Skeletal muscle tissue (tissue), 4 donors: ENCODE data around the gene ZNF689. TPM values are rescaled to one million over a fixed set of nuclear protein-coding genes. Genes with fewer than 3 reads are reported as not detected.
A peak's percentile ranks its signal among the peaks of the same experiment; 100 is the strongest.

Source experiments
- H3K27ac ChIP-seq: one replicate; pipeline ENCODE4 v1.7.0; 2013; ENCODE audit warnings: mild to moderate bottlenecking, low read depth, low read length, inconsistent platforms
- H3K27me3 ChIP-seq, 3 donors: one replicate each; pipeline ENCODE4 v1.7.0; 2013; ENCODE audit warnings: low read length in 3 of 3; ENCODE audit not compliant: control insufficient read depth in 3 of 3, insufficient read depth in 3 of 3
- H3K36me3 ChIP-seq, 3 donors: one replicate each; pipeline ENCODE4 v1.7.0; 2013; ENCODE audit warnings: low read length in 3 of 3; ENCODE audit not compliant: control insufficient read depth in 3 of 3, insufficient read depth in 3 of 3
- H3K4me1 ChIP-seq, 3 donors: one replicate each; pipeline ENCODE4 v1.7.0; 2013; ENCODE audit warnings: low read length in 3 of 3, mild to moderate bottlenecking in 3 of 3; ENCODE audit not compliant: control insufficient read depth in 3 of 3, insufficient read depth in 3 of 3
- H3K4me3 ChIP-seq, 3 donors: one replicate each; pipeline ENCODE4 v1.7.0; 2013; ENCODE audit warnings: low read length in 3 of 3
- H3K9ac ChIP-seq, 3 donors: one replicate each; pipeline ENCODE4 v1.7.0; 2013; ENCODE audit warnings: low read length in 3 of 3, mild to moderate bottlenecking in 3 of 3, moderate library complexity in 2 of 3, low read depth in 1 of 3
- H3K9me3 ChIP-seq, 3 donors: one replicate each; pipeline ENCODE4 v1.7.0; 2013; ENCODE audit warnings: low read length in 3 of 3; ENCODE audit not compliant: control insufficient read depth in 3 of 3
- total RNA-seq: library from RNA; depleted of rRNA; stranded (reverse); fragments of >200 nt; gene quantifications from one replicate; pipeline ENCODE4 v1.2.3, GENCODE V29; 2014
- donor health status: Osteomylitis.

The ZNF689 gene
- total RNA-seq, 1 donor from 2014 or later: 4.7 TPM

GRCh38 chr16:30582611-30583340 lies 27.4 kb downstream of the ZNF689 start:
- peaks cover 20 to 38% (median 25%) of the 10 kb centered on the region in 3 donors for H3K36me3 ChIP-seq
- peaks cover 11 to 15% (median 11%) of the 10 kb centered on the region in 3 donors for H3K4me1 ChIP-seq
- no peaks in the 10 kb centered on the region for H3K27me3 ChIP-seq
- no peak overlapping the region for H3K4me3 ChIP-seq
- no peaks in the 10 kb centered on the region for H3K9me3 ChIP-seq
- H3K9ac ChIP-seq: no peak overlapping the region
- H3K27ac ChIP-seq: no peak overlapping the region

DNA sequence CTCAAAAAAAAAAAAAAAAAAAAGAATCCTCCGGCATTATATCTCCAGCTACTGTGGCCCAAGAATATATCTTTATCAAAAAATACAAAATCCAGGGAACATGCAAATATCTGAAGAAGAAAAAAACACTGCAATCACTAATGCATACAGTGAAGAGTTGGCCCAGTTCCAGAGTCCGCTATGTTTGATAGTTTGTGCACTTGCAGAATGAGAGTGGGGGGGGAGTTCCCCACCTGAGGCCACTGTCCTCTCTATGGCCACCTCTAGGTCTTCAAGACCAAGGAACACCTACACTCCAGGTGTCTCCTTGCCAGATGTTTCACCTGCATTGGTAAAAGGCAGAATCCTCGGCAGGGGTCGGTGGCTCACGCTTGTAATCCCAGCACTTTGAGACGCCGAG lies 28.7 kb downstream of the ZNF689 start:
- no peaks in the 10 kb centered on the region for H3K27me3 ChIP-seq
- H3K4me3 ChIP-seq: no peak overlapping the region
- H3K27ac ChIP-seq: no peak overlapping the region
- peaks cover 11 to 15% (median 11%) of the 10 kb centered on the region in 3 donors for H3K4me1 ChIP-seq
- H3K9ac ChIP-seq: no peak overlapping the region
- peaks cover 18 to 34% (median 25%) of the 10 kb centered on the region in 3 donors for H3K36me3 ChIP-seq
- no peaks in the 10 kb centered on the region for H3K9me3 ChIP-seq

DNA sequence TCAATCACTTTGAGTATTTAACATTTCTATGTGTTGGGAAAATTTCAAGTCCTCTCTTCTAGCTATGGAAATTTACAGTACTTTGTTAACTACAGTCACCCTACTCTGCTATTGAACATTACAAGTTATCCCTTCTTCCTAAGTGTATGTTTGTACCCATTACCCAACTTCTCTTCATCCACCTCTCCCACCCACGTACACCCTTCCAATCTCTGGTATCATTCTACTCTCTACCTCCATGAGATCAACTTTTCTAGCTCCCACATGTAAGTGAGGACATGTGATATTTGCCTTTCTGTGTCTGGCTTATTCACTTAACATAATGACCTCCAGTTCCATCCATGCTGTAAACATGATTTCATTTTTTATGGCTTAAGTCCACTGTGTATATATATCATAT lies 35.5 kb downstream of the ZNF689 start:
- H3K27ac ChIP-seq: no peak overlapping the region
- peaks cover 16 to 24% (median 23%) of the 10 kb centered on the region in 3 donors for H3K4me1 ChIP-seq
- peaks cover 3 to 13% (median 5%) of the 10 kb centered on the region in 3 donors for H3K36me3 ChIP-seq
- H3K9me3 ChIP-seq: no peaks in the 10 kb centered on the region
- H3K9ac ChIP-seq: no peak overlapping the region
- H3K27me3 ChIP-seq: no peaks in the 10 kb centered on the region
- H3K4me3 ChIP-seq: no peak overlapping the region

GRCh38 chr16:30571445-30572322 lies 38.5 kb downstream of the ZNF689 start, which contains the start of gene ZNF688:
TSS of gene ZNF688 (minus strand) at chr16:30571714. CDS start at chr16:30571629, 85 bp downstream.
- peak within 1 kb of the TSS; percentile 93 for H3K27ac ChIP-seq
- H3K9ac ChIP-seq: peak within 1 kb of the TSS; percentile 97
- no peaks in the 10 kb centered on the region for H3K9me3 ChIP-seq
- no peaks in the 10 kb centered on the region for H3K36me3 ChIP-seq
- peak within 1 kb of the TSS; percentile 88 to 92 (median 91) for H3K4me3 ChIP-seq
- H3K27me3 ChIP-seq: no peaks in the 10 kb centered on the region
- peaks cover 16 to 24% (median 23%) of the 10 kb centered on the region in 3 donors for H3K4me1 ChIP-seq

DNA sequence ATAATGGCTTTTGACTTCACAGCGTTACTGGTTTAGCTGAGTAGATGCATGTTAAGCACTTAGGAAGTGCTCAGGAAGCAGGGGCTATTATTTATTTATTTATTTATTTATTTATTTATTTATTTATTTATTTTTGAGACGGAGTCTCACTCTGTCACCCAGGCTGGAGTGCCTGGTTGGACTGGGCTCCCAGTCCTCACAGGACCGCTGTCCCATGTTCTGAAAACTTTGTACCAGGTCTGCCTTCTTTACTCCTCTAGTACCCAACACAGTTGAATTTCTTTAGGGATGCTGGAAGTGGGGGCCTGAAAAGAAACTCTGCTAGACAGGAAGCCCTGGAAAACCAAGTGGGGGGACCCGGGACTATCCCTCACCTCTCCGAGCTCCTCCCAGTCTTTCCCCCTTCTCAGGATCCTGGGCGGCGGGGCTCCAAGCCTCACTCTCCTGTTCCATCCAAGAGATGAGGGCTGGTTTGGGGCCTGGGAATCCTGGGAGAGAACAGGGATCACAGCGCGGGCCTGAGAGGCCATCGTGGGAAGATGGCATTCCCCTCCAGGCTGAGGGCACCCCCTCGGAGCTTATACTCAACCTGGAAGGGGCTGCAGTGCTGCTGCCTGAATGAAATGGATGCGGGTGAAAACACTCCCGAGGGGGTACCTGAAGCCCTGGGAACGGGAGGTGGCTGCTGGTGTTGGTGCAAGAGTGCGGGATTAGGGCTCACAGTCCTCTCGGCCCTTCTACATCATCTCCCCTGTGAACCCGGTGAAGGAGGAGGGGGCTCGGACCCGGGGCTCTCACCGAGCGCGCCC lies 39.3 kb downstream of the ZNF689 start:
- Histone ChIP-seq H3K36me3 (no peaks in the 10 kb centered on the region), H3K4me3 (peak overlapping the region; percentile 88 to 92 (median 91)), H3K4me1 (peaks cover 16 to 24% (median 23%) of the 10 kb centered on the region in 3 donors), H3K27me3 (no peaks in the 10 kb centered on the region), H3K9me3 (no peaks in the 10 kb centered on the region), H3K9ac (peak overlapping the region; percentile 97), H3K27ac (peak overlapping the region; percentile 93)

- Histone ChIP-seq H3K27me3 (no peaks in the 10 kb centered on the region), H3K36me3 (no peaks in the 10 kb centered on the region), H3K4me1 (peaks cover 16 to 24% (median 23%) of the 10 kb centered on the region in 3 donors), H3K9ac (peak overlapping the region; percentile 34 to 66 (median 50)), H3K27ac (peak overlapping the region; percentile 4), H3K9me3 (no peaks in the 10 kb centered on the region), H3K4me3 (peak overlapping the region in 2 of 3 donors; percentile 6 to 92)
Measured at GRCh38 chr16:30569746-30570635, 40.2 kb downstream of the ZNF689 start.

GRCh38 chr16:30569281-30569680 lies 40.9 kb downstream of the ZNF689 start:
- no peaks in the 10 kb centered on the region for H3K36me3 ChIP-seq
- no peaks in the 10 kb centered on the region for H3K9me3 ChIP-seq
- no peaks in the 10 kb centered on the region for H3K27me3 ChIP-seq
- H3K4me1 ChIP-seq: peaks cover 16 to 24% (median 23%) of the 10 kb centered on the region in 3 donors
- H3K4me3 ChIP-seq: no peak overlapping the region
- H3K9ac ChIP-seq: no peak overlapping the region
- H3K27ac ChIP-seq: no peak overlapping the region

DNA sequence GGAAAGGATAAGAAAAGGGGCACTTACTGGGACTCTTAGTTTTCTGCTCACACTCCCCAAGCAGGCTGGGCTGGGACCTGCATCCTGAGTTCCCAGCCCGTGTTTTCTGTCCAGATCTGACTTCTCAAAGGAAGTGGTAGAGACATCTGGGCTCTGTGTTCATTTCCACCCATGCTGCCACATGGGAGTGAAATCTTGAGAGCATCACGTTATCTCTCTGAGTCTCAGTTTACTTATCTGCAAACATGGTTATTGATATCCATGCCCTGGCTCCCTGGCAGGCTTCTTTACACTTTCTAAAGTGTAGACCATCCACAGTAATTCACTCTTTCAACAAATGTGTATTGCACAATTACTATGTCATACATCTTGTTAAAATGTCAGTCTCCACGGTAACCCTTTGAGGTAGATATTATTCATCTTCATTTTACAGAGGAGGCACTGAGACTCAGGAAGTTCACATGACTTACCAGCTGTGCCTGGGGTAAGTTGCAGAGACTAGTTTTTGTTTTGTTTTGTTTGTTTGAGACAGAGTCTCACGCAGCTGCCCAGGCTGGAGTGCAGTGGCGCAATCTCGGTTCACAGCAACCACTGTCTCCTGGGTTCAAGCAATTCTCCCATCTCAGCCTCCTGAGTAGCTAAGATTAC lies 42.1 kb downstream of the ZNF689 start:
- H3K4me3 ChIP-seq: no peak overlapping the region
- no peaks in the 10 kb centered on the region for H3K27me3 ChIP-seq
- no peak overlapping the region for H3K27ac ChIP-seq
- H3K9ac ChIP-seq: no peak overlapping the region
- no peaks in the 10 kb centered on the region for H3K9me3 ChIP-seq
- H3K4me1 ChIP-seq: peaks cover 16 to 23% (median 21%) of the 10 kb centered on the region in 3 donors
- H3K36me3 ChIP-seq: no peaks in the 10 kb centered on the region
